ENCODE measurements around the gene MYEF2.

Gene MYEF2

GRCh38 chr15:48144889-48145288, 33.2 kb downstream of the MYEF2 start:
- no peak for DNase-seq

GRCh38 chr15:48143856-48144255, 34.2 kb downstream of the MYEF2 start:
- DNase-seq = no peak

- no peak for DNase-seq
These were observed 45.2 kb downstream of the MYEF2 start for GRCh38 chr15:48132874-48133273.

GRCh38 chr15:48131324-48131723, 46.8 kb downstream of the MYEF2 start:
- DNase-seq = no peak

GRCh38 chr15:48126667-48127355, 51.3 kb downstream of the MYEF2 start:
- no peak for DNase-seq

- no peak for DNase-seq
These were observed 56.2 kb downstream of the MYEF2 start for GRCh38 chr15:48121849-48122248.

GRCh38 chr15:48120745-48121144, 57.4 kb downstream of the MYEF2 start, which contains the start of gene SLC24A5:
SLC24A5 (plus strand) TSS chr15:48120990; CDS start chr15:48121045, 55 bp downstream.
- peak; percentile 21 for DNase-seq

- DNase-seq = no peak
These were observed 58.8 kb downstream of the MYEF2 start for GRCh38 chr15:48119277-48119676.

GRCh38 chr15:48112242-48112641, 65.9 kb downstream of the MYEF2 start:
- peak; percentile 97 for DNase-seq

- DNase-seq = peak; percentile 12
These were observed 68.1 kb downstream of the MYEF2 start for GRCh38 chr15:48109856-48110531.

- no peak for DNase-seq
These were observed 68.9 kb downstream of the MYEF2 start for GRCh38 chr15:48109212-48109611.

- DNase-seq = no peak
These were observed 72.2 kb downstream of the MYEF2 start for GRCh38 chr15:48105936-48106335.

- DNase-seq = no peak
These were observed 74.4 kb downstream of the MYEF2 start for GRCh38 chr15:48103647-48104046.

GRCh38 chr15:48102167-48102566, 75.9 kb downstream of the MYEF2 start:
- no peak for DNase-seq

- DNase-seq = no peak
These were observed 76.6 kb downstream of the MYEF2 start for GRCh38 chr15:48101376-48101961.

- no peak for DNase-seq
These were observed 80.8 kb downstream of the MYEF2 start for GRCh38 chr15:48097264-48097663.

- no peak for DNase-seq
These were observed 81.3 kb downstream of the MYEF2 start for GRCh38 chr15:48096813-48097212.

- no peak for DNase-seq
These were observed 81.7 kb downstream of the MYEF2 start for GRCh38 chr15:48096355-48096786.

GRCh38 chr15:48091522-48091921, 86.6 kb downstream of the MYEF2 start:
- peak; percentile 68 for DNase-seq

- peak; percentile 97 for DNase-seq
These were observed 87.4 kb downstream of the MYEF2 start for GRCh38 chr15:48090666-48091065.

- DNase-seq = peak; percentile 71
These were observed 88.0 kb downstream of the MYEF2 start for GRCh38 chr15:48090115-48090514.

- no peak for DNase-seq
These were observed 88.4 kb downstream of the MYEF2 start for GRCh38 chr15:48089702-48090101.

GRCh38 chr15:48087844-48088243, 90.3 kb downstream of the MYEF2 start:
- peak; percentile 11 for DNase-seq

GRCh38 chr15:48086576-48086975, 91.5 kb downstream of the MYEF2 start:
- DNase-seq = no peak
